ENCODE results near the gene CCDC138. TPM values are rescaled to one million over a fixed set of nuclear protein-coding genes. Genes with fewer than 3 reads are reported as not detected.

CCDC138 gene
- total RNA-seq, 1 experiment from 2014 or later, result 25.8 TPM

DNA sequence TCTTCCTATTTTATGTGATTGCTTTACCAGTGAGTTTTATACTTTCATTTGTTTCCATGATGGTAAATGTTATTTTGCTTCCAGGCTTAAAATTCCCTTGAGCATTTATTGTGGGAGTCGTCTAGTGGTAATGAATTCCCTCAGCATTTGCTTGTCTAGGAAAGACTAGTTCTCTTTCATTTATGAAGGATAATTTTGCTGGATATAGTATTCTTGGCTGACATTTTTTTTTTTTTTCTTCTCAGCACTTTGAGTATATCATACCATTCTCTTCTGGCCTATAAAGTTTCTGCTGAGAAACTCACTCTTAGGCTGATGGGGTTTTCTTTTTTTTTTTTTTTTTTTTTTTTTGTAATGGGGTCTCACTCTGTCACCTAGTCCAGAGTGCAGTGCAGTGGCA lies 103.3 kb downstream of the CCDC138 start:
- DNase-seq (ENCODE audit: low spot score), result no peak
- ChIA-PET POLR2A (ENCODE audit: low non-redundant PET) (no interaction called here), CTCF (no interaction called here)
- intact Hi-C loops (cut with micrococcal nuclease; ENCODE audit: unreplicated experiment), result no loop called here
- no peak overlapping the region for H3K4me3 ChIP-seq (ENCODE audit: low read depth, low read length, poor library complexity, severe bottlenecking)
- H3K4me1 ChIP-seq (ENCODE audit: insufficient read depth, low read length, poor library complexity, severe bottlenecking), result no peaks in the 10 kb centered on the region
- no peak overlapping the region for H3K27ac ChIP-seq (ENCODE audit: low read depth, low read length, poor library complexity, severe bottlenecking)
- TF ChIP-seq EZH2 (IDR thresholded peaks at IDR 0.05; ENCODE audit: borderline replicate concordance, low read depth, low read length, poor library complexity, severe bottlenecking), result no peak
- TF ChIP-seq, protein P1, sequence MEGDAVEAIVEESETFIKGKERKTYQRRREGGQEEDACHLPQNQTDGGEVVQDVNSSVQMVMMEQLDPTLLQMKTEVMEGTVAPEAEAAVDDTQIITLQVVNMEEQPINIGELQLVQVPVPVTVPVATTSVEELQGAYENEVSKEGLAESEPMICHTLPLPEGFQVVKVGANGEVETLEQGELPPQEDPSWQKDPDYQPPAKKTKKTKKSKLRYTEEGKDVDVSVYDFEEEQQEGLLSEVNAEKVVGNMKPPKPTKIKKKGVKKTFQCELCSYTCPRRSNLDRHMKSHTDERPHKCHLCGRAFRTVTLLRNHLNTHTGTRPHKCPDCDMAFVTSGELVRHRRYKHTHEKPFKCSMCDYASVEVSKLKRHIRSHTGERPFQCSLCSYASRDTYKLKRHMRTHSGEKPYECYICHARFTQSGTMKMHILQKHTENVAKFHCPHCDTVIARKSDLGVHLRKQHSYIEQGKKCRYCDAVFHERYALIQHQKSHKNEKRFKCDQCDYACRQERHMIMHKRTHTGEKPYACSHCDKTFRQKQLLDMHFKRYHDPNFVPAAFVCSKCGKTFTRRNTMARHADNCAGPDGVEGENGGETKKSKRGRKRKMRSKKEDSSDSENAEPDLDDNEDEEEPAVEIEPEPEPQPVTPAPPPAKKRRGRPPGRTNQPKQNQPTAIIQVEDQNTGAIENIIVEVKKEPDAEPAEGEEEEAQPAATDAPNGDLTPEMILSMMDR (conservative IDR thresholded peaks at IDR 0.05; ENCODE audit: low read depth, low read length), result no peak
- no TSS peak for BruUV-seq (replicated peaks)
- H3K36me3 ChIP-seq (ENCODE audit: insufficient read depth, low read length, poor library complexity, severe bottlenecking), result no peaks in the 10 kb centered on the region
- H3K27me3 ChIP-seq (replicated peaks; ENCODE audit: insufficient read depth, low read depth, low read length, poor library complexity), result no peaks in the 10 kb centered on the region
- peaks cover 16% of the 10 kb centered on the region for H3K9me3 ChIP-seq (ENCODE audit: low read depth, low read length, poor library complexity, severe bottlenecking)

DNA sequence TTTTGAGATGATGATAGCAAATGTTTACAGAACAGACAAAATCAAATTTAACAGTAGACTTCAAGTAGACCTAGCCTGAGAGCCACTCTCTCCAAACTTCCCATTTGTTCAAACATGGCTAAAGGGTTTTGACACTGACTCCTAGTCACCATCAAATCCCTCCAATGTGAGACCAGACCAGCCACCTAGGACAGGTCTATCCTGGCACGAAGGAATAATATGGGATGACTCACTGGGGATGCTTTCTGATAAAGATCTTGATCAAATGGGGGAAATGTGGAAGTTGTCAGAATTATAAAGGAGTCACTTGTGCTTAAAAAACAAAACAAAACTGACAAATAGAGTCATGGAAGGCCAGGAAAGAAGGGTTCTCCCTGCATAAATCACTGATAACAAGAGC lies 106.7 kb downstream of the CCDC138 start:
- no peak for DNase-seq (ENCODE audit: low spot score)
- TF ChIP-seq, protein P1 (conservative IDR thresholded peaks at IDR 0.05; ENCODE audit: low read depth, low read length), result no peak
- no peak for TF ChIP-seq EZH2 (IDR thresholded peaks at IDR 0.05; ENCODE audit: borderline replicate concordance, low read depth, low read length, poor library complexity, severe bottlenecking)
- Histone ChIP-seq H3K27me3 (replicated peaks; ENCODE audit: insufficient read depth, low read depth, low read length, poor library complexity) (no peaks in the 10 kb centered on the region), H3K4me3 (ENCODE audit: low read depth, low read length, poor library complexity, severe bottlenecking) (no peak overlapping the region), H3K9me3 (ENCODE audit: low read depth, low read length, poor library complexity, severe bottlenecking) (peaks cover 8% of the 10 kb centered on the region), H3K4me1 (ENCODE audit: insufficient read depth, low read length, poor library complexity, severe bottlenecking) (no peaks in the 10 kb centered on the region), H3K36me3 (ENCODE audit: insufficient read depth, low read length, poor library complexity, severe bottlenecking) (no peaks in the 10 kb centered on the region), H3K27ac (ENCODE audit: low read depth, low read length, poor library complexity, severe bottlenecking) (no peak overlapping the region)
- ChIA-PET POLR2A (ENCODE audit: low non-redundant PET) (no interaction called here), CTCF (no interaction called here)
- BruUV-seq (replicated peaks), result no TSS peak
- intact Hi-C loops (cut with micrococcal nuclease; ENCODE audit: unreplicated experiment), result no loop called here

DNA sequence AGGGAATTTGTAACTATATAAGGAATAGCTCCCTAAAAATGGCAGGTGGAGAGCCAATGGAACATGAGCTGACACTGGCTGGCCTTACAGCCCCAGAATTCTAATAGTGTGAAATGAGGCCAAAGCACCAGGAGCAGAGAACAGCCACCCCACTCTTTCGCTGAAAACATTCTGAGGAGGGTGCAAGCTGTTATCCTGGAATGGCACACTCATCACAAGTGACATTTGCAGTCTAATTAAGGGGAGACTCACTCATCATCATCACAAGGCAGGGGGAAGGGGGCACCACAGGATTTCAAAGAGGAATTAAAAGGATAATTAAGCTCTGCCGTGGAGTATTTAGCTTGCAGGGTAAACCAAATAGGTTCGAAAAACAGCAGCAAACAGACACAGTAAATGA lies 108.2 kb downstream of the CCDC138 start:
- Histone ChIP-seq H3K27me3 (replicated peaks; ENCODE audit: insufficient read depth, low read depth, low read length, poor library complexity) (no peaks in the 10 kb centered on the region), H3K4me3 (ENCODE audit: low read depth, low read length, poor library complexity, severe bottlenecking) (no peak overlapping the region), H3K9me3 (ENCODE audit: low read depth, low read length, poor library complexity, severe bottlenecking) (peaks cover 8% of the 10 kb centered on the region), H3K27ac (ENCODE audit: low read depth, low read length, poor library complexity, severe bottlenecking) (no peak overlapping the region), H3K4me1 (ENCODE audit: insufficient read depth, low read length, poor library complexity, severe bottlenecking) (no peaks in the 10 kb centered on the region), H3K36me3 (ENCODE audit: insufficient read depth, low read length, poor library complexity, severe bottlenecking) (no peaks in the 10 kb centered on the region)
- DNase-seq (ENCODE audit: low spot score), result no peak
- no peak for TF ChIP-seq EZH2 (IDR thresholded peaks at IDR 0.05; ENCODE audit: borderline replicate concordance, low read depth, low read length, poor library complexity, severe bottlenecking)
- TF ChIP-seq, protein P1 (conservative IDR thresholded peaks at IDR 0.05; ENCODE audit: low read depth, low read length), result no peak
- ChIA-PET CTCF (no interaction called here), POLR2A (ENCODE audit: low non-redundant PET) (no interaction called here)
- no TSS peak for BruUV-seq (replicated peaks)
- intact Hi-C loops (cut with micrococcal nuclease; ENCODE audit: unreplicated experiment), result no loop called here
